Hepatocyte (in vitro differentiated cells): ENCODE results near the gene PMP22.

Experiments used
- EZH2 ChIP-seq: fragments of 200-600 bp; sonication (generic); IDR thresholded peaks from 2 replicates; pipeline ENCODE4 v1.6.1; 2016; ENCODE audit warnings: antibody characterized with exemption, mild to moderate bottlenecking, borderline replicate concordance
- TF ChIP-seq, protein P1 (sequence below): fragments of 200-600 bp; sonication (generic); IDR thresholded peaks from 2 replicates; pipeline ENCODE4 v1.5.1; 2016; ENCODE audit warnings: antibody characterized with exemption, mild to moderate bottlenecking; ENCODE audit not compliant: poor library complexity

GRCh38 chr17:15240644-15241043 lies 24.5 kb downstream of the PMP22 start:
- TF ChIP-seq, protein P1, sequence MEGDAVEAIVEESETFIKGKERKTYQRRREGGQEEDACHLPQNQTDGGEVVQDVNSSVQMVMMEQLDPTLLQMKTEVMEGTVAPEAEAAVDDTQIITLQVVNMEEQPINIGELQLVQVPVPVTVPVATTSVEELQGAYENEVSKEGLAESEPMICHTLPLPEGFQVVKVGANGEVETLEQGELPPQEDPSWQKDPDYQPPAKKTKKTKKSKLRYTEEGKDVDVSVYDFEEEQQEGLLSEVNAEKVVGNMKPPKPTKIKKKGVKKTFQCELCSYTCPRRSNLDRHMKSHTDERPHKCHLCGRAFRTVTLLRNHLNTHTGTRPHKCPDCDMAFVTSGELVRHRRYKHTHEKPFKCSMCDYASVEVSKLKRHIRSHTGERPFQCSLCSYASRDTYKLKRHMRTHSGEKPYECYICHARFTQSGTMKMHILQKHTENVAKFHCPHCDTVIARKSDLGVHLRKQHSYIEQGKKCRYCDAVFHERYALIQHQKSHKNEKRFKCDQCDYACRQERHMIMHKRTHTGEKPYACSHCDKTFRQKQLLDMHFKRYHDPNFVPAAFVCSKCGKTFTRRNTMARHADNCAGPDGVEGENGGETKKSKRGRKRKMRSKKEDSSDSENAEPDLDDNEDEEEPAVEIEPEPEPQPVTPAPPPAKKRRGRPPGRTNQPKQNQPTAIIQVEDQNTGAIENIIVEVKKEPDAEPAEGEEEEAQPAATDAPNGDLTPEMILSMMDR = no peak
- TF ChIP-seq EZH2 = no peak
